AG04450 (cell line): ENCODE measurements around the gene PCNX2. TPM values are rescaled to one million over a fixed set of nuclear protein-coding genes. Genes with fewer than 3 reads are reported as not detected.

ENCODE experiments used
- CTCF ChIA-PET: fragments of 300-600, 350-600 bp; formaldehyde crosslinking; extraction: SDS; loops from one replicate; lab custom pipeline; 2022; ENCODE audit warnings: antibody characterized with exemption, inconsistent platforms; lab: Charles Lee
- POLR2A ChIA-PET: fragments of 350-600 bp; formaldehyde crosslinking; extraction: SDS; loops from one replicate; lab custom pipeline; 2021; ENCODE audit warnings: antibody characterized with exemption, inconsistent platforms; lab: Yijun Ruan, JAX
- DNase-seq: peaks from one replicate; pipeline ENCODE4 v3.0.0-alpha.2; 2011; ENCODE audit warnings: low read depth, low spot score
- H3K27ac ChIP-seq: one replicate; pipeline ENCODE4 v1.5.1; 2012; ENCODE audit warnings: low read depth, low read length, control low read depth
- H3K27me3 ChIP-seq: one replicate; pipeline ENCODE4 v1.6.0; 2012; ENCODE audit warnings: low read length; ENCODE audit not compliant: control insufficient read depth, insufficient read depth
- H3K4me3 ChIP-seq: 2 replicates; pipeline ENCODE4 v1.5.1; 2011; ENCODE audit warnings: mild to moderate bottlenecking, low read depth, low read length, control low read depth
- H3K9me3 ChIP-seq: 2 replicates; pipeline ENCODE4 v1.5.1; 2012; ENCODE audit warnings: low read length; ENCODE audit not compliant: control insufficient read depth, insufficient read depth
- CTCF ChIP-seq: IDR thresholded peaks from 2 replicates; pipeline ENCODE4 v1.5.1; 2011; ENCODE audit warnings: low read depth, low read length, control low read depth, inconsistent platforms
- polyA plus RNA-seq: library from polyadenylated mRNA; depleted of rRNA; stranded (reverse); fragments of >200 nt; gene quantifications from 2 replicates; pipeline ENCODE4 v1.2.3, GENCODE V29; 2011

Gene PCNX2
- polyA plus RNA-seq, 1 experiment = 29.8 TPM

GRCh38 chr1:233144434-233144833, 151.1 kb downstream of the PCNX2 start:
- Histone ChIP-seq H3K27ac (no peak overlapping the region), H3K27me3 (no peaks in the 10 kb centered on the region), H3K4me3 (no peak overlapping the region), H3K9me3 (no peaks in the 10 kb centered on the region)
- CTCF ChIA-PET = no interaction called here
- no peak for DNase-seq
- no peak for TF ChIP-seq CTCF
- POLR2A ChIA-PET = no interaction called here

- H3K27ac ChIP-seq = no peak overlapping the region
- ChIA-PET POLR2A (no interaction called here), CTCF (no interaction called here)
- no peaks in the 10 kb centered on the region for H3K27me3 ChIP-seq
- TF ChIP-seq CTCF = no peak
- no peak overlapping the region for H3K4me3 ChIP-seq
- no peak for DNase-seq
- no peaks in the 10 kb centered on the region for H3K9me3 ChIP-seq
These were observed 152.3 kb downstream of the PCNX2 start for GRCh38 chr1:233143241-233143640.

- Histone ChIP-seq H3K27ac (no peak overlapping the region), H3K4me3 (no peak overlapping the region), H3K27me3 (no peaks in the 10 kb centered on the region), H3K9me3 (no peaks in the 10 kb centered on the region)
- DNase-seq = no peak
- POLR2A ChIA-PET = interaction anchor here (0.7 to 1.1 kb wide), 2 partner anchors 28 to 793 kb away, joined by 3 to 5 read pairs; no protein-coding TSS in a partner anchor
- CTCF ChIA-PET = interaction anchor here (0.6 to 1.0 kb wide), 2 partner anchors 177 to 212 kb away, joined by 3 to 4 read pairs; no protein-coding TSS in a partner anchor
- no peak for TF ChIP-seq CTCF
These were observed 154.6 kb downstream of the PCNX2 start for GRCh38 chr1:233140974-233141373.

- CTCF ChIA-PET = interaction anchor here (0.6 to 1.0 kb wide), 3 partner anchors 80 to 212 kb away, joined by 3 to 4 read pairs (median 3); no protein-coding TSS in a partner anchor
- Histone ChIP-seq H3K4me3 (no peak overlapping the region), H3K9me3 (no peaks in the 10 kb centered on the region), H3K27me3 (no peaks in the 10 kb centered on the region), H3K27ac (no peak overlapping the region)
- DNase-seq = no peak
- TF ChIP-seq CTCF = no peak
- POLR2A ChIA-PET = interaction anchor here (0.7 to 1.1 kb wide), 2 partner anchors 27 to 794 kb away, joined by 3 to 5 read pairs; no protein-coding TSS in a partner anchor
These were observed 155.0 kb downstream of the PCNX2 start for GRCh38 chr1:233140499-233140898.

- H3K4me3 ChIP-seq = no peak overlapping the region
- no peaks in the 10 kb centered on the region for H3K9me3 ChIP-seq
- no peak overlapping the region for H3K27ac ChIP-seq
- no peak for DNase-seq
- H3K27me3 ChIP-seq = no peaks in the 10 kb centered on the region
- TF ChIP-seq CTCF = no peak
- CTCF ChIA-PET = no interaction called here
- POLR2A ChIA-PET = no interaction called here
These were observed 156.5 kb downstream of the PCNX2 start for GRCh38 chr1:233138788-233139585.
